GM12878 (cell line): ENCODE results near the gene POU2F3. TPM values are rescaled to one million over a fixed set of nuclear protein-coding genes. Genes with fewer than 3 reads are reported as not detected.

Experiments
- ATAC-seq: fragments of 200-7000 bp; cut with Tn5 transposase; 3 replicates; pipeline ENCODE4 v1.9.1; 2020; ENCODE audit warnings: mild to moderate bottlenecking, moderate library complexity
- BruUV-seq: library from RNA; stranded (reverse); fragments of 400-500 nt; replicated peaks from 2 replicates; lab custom pipeline; 2021; lab: Mats Ljungman, UMichigan
- CTCF ChIA-PET: fragments of 300-600 bp; sonication (Branson Sonifier 250); formaldehyde crosslinking; extraction: SDS; loops from one replicate; lab custom pipeline; 2021; ENCODE audit warnings: inconsistent platforms; lab: Yijun Ruan, JAX
- POLR2A ChIA-PET: fragments of 350-600 bp; formaldehyde crosslinking; extraction: SDS; loops from one replicate; lab custom pipeline; 2021; ENCODE audit warnings: inconsistent platforms; lab: Charles Lee
- RAD21 ChIA-PET: fragments of 300-600 bp; sonication (Branson Sonifier 250); formaldehyde crosslinking; loops from one replicate; lab custom pipeline; 2023; ENCODE audit warnings: antibody characterized with exemption; ENCODE audit not compliant: unreplicated experiment; lab: Charles Lee
- SMC1A ChIA-PET: fragments of 300-600 bp; sonication (Branson Sonifier 250); formaldehyde crosslinking; loops from one replicate; lab custom pipeline; 2023; ENCODE audit not compliant: unreplicated experiment, uncharacterized antibody; lab: Charles Lee
- DNase-seq: peaks from one replicate; pipeline ENCODE4 v3.0.0-alpha.2; 2011; ENCODE audit warnings: low read depth, low spot score
- FAIRE-seq: peaks from 3 replicates; lab custom pipeline; 2011; peaks lifted over from hg19 to GRCh38; lab: Jason Lieb, UNC
- H2AFZ ChIP-seq: 2 replicates; pipeline ENCODE4 v1.6.0; 2011; ENCODE audit warnings: low read depth, low read length, control low read depth; ENCODE audit not compliant: control insufficient read depth
- H3K27ac ChIP-seq: 2 replicates; pipeline ENCODE4 v1.5.1; 2011; ENCODE audit warnings: control low read depth; ENCODE audit not compliant: control insufficient read depth, insufficient read depth
- H3K27me3 ChIP-seq, 2 experiments: replicated peaks in 1 of 2; 2 replicates each; pipeline versions ENCODE4 v1.6.0 to v1.6.1; 2011; ENCODE audit warnings: low read length in 1 of 2; ENCODE audit not compliant: control insufficient read depth in 2 of 2, insufficient read depth in 2 of 2
- H3K36me3 ChIP-seq, 2 experiments: 2 replicates each; pipeline ENCODE4 v1.5.1; 2011; ENCODE audit warnings: low read length in 1 of 2; ENCODE audit not compliant: control insufficient read depth in 2 of 2, insufficient read depth in 2 of 2
- H3K4me1 ChIP-seq: 2 replicates; pipeline ENCODE4 v1.6.1; 2011; ENCODE audit warnings: mild to moderate bottlenecking, low read length, moderate library complexity, mixed read lengths; ENCODE audit not compliant: control insufficient read depth, insufficient read depth
- H3K4me2 ChIP-seq: 2 replicates; pipeline ENCODE4 v1.6.0; 2011; ENCODE audit warnings: control low read depth; ENCODE audit not compliant: control insufficient read depth, insufficient read depth
- H3K4me3 ChIP-seq: fragments of 200-600 bp; sonication (generic); 2 replicates; pipeline ENCODE4 v1.5.1; 2016
- H3K79me2 ChIP-seq: 2 replicates; pipeline ENCODE4 v1.6.0; 2011; ENCODE audit warnings: low read length; ENCODE audit not compliant: control insufficient read depth, insufficient read depth
- H3K9ac ChIP-seq: 2 replicates; pipeline ENCODE4 v1.8.0; 2011; ENCODE audit warnings: low read length, control low read depth, mixed read lengths; ENCODE audit not compliant: control insufficient read depth, insufficient read depth
- H3K9me3 ChIP-seq: replicated peaks from 3 replicates; pipeline ENCODE4 v1.5.1; 2011; ENCODE audit warnings: mild to moderate bottlenecking, low read length; ENCODE audit not compliant: control insufficient read depth, insufficient read depth
- H4K20me1 ChIP-seq: 2 replicates; pipeline ENCODE4 v1.6.0; 2011; ENCODE audit not compliant: control insufficient read depth, insufficient read depth
- HCFC1 ChIP-seq: fragments of 150-350 bp; IDR thresholded peaks from 2 replicates; pipeline ENCODE4 v1.6.1; 2014; ENCODE audit warnings: low read length
- MYC ChIP-seq: IDR thresholded peaks from 2 replicates; pipeline ENCODE4 v1.6.1; 2011; ENCODE audit warnings: mild to moderate bottlenecking, low read length, moderate library complexity, inconsistent platforms; ENCODE audit not compliant: insufficient read depth, insufficient replicate concordance, insufficient read length, severe bottlenecking
- POLR2AphosphoS2 ChIP-seq: IDR thresholded peaks from 2 replicates; pipeline ENCODE4 v1.6.1; 2011; ENCODE audit warnings: low read depth, mild to moderate bottlenecking, low read length, improper control_type of control experiment, moderate library complexity
- SMAD5 ChIP-seq: IDR thresholded peaks from 2 replicates; pipeline ENCODE4 v1.6.1; 2016; ENCODE audit warnings: antibody characterized with exemption, low read depth
- SPI1 ChIP-seq: IDR thresholded peaks from 2 replicates; pipeline ENCODE4 v1.6.1; 2011; ENCODE audit warnings: low read depth, mild to moderate bottlenecking, low read length, moderate library complexity, borderline replicate concordance; ENCODE audit not compliant: insufficient read depth
- TCF12 ChIP-seq: IDR thresholded peaks from 2 replicates; pipeline ENCODE4 v1.6.1; 2011; ENCODE audit warnings: low read depth, mild to moderate bottlenecking, low read length
- ZNF622 ChIP-seq: fragments of 450-650 bp; IDR thresholded peaks from 2 replicates; pipeline ENCODE4 v1.6.1; 2017; ENCODE audit warnings: mild to moderate bottlenecking, inconsistent platforms
- WGBS: methylation state at CpG from one replicate; pipeline ENCODE4 v1.1.6; 2016; ENCODE audit warnings: low lambda C conversion rate; ENCODE audit not compliant: insufficient replicate concordance, insufficient coverage; ENCODE audit errors: missing lambda C conversion rate; 5-methylcytosine and 5-hydroxymethylcytosine counted together
- in situ Hi-C: fragments of 300-500 bp; cut with MboI; formaldehyde crosslinking; loops from 9 replicates; pipeline ENCODE4 v1.14.3; 2018; ENCODE audit warnings: mixed read lengths
- intact Hi-C: fragments of 100-400 bp; cut with micrococcal nuclease; formaldehyde crosslinking; loops from one replicate; pipeline ENCODE4 v1.14.2; 2022; ENCODE audit not compliant: unreplicated experiment
- polyA plus RNA-seq, 11 experiments: library from polyadenylated mRNA; depleted of rRNA in 4 of 11; unstranded in 6 of 11; stranded (reverse) in 5 of 11; fragments of >200 nt; fragmentation: Nextera tagmentation in 4 of 11; fragmentation: Illumina TruSeq in 1 of 11; extraction: Ambion mirVana in 4 of 11; extraction: Trizol in 1 of 11; gene quantifications; 1 replicate in 1 of 11; 2 replicates in 10 of 11; pipeline versions ENCODE4 v1.2.1 to v1.2.3, GENCODE V29; 2011 to 2016; ENCODE audit warnings: inconsistent platforms in 2 of 11, missing spikeins in 2 of 11, low read depth in 1 of 11
- total RNA-seq, 4 experiments: library from RNA; depleted of rRNA in 3 of 4; stranded (reverse); fragments of >200 nt in 3 of 4; fragmentation: Illumina TruSeq in 1 of 4; extraction: Trizol in 1 of 4; gene quantifications; 2 replicates each; pipeline versions ENCODE4 v1.2.1 to v1.2.3, GENCODE V29; 2013 to 2021
- TF ChIP-seq, protein P1 (sequence below): fragments of 450-650 bp; IDR thresholded peaks from 2 replicates; pipeline ENCODE4 v1.6.1; 2017; ENCODE audit warnings: mild to moderate bottlenecking

The POU2F3 gene
- total and polyA plus RNA-seq, 10 of the 15 experiments (the other 5 are each of a cell fraction or from before 2014, with no cell fraction given): 0.09 to 4.4 (median 0.33) TPM

DNA sequence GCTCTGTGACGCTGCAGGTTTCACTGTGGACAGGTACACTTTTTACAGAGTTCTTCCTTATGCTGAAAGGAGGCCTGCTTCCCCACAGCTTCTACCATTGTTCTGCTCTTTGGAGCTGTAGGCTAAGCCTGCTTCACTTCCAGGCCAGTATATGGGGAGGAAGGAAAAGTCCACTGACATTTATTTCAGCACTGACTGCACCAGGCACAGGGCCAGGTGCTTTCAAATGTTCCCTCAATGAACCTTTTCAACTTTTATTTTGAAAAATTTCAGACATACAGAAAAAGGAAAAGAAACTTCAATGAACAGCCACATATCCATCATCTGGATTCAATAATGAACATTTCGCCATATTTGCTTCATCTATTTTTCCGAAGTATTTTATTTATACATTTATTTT, 22.0 kb downstream of the POU2F3 start (continued):
- no peak for TF ChIP-seq HCFC1
- no peak for TF ChIP-seq SMAD5
- no peak for TF ChIP-seq MYC
- TF ChIP-seq POLR2AphosphoS2: no peak

DNA sequence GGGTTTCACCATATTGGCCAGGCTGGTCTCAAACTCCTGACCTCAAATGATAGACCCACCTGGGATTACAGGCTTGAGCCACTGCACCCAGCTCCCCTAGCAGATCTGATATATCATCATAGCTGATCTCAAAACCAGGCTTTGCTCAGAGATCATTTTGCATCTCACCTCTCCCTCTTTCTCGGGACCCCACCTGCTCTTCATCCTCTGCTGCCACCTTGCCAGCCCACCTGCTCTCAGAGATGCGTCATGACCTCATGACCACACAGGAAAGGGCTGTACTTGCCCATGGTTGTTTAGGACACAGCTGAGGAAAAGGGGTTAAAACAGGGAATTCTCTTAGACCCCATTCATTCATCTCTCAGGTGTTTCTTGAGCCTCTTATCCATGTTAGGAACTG, 27.4 kb downstream of the POU2F3 start:
- ChIA-PET POLR2A (interaction anchor here (0.6 kb wide), 1 partner anchor 54 kb away, joined by 3 read pairs; no protein-coding TSS in a partner anchor), CTCF (interaction anchor here (0.8 to 2.8 kb wide), 5 partner anchors 10 to 35 kb away, joined by 3 to 18 read pairs (median 5); no protein-coding TSS in a partner anchor), RAD21 (interaction anchor here (0.6 to 1.0 kb wide), 2 partner anchors 36 to 38 kb away, joined by 3 to 4 read pairs; no protein-coding TSS in a partner anchor), SMC1A (interaction anchor here (0.7 to 1.5 kb wide), 3 partner anchors 9 to 36 kb away, joined by 3 to 6 read pairs (median 4); no protein-coding TSS in a partner anchor)
- no TSS peak for BruUV-seq
- ATAC-seq (no peak), DNase-seq (no peak), FAIRE-seq (no peak)
- H3K4me1 ChIP-seq: no peaks in the 10 kb centered on the region
- no peaks in the 10 kb centered on the region; a peak in 3 of 4 replicates for H3K27me3 ChIP-seq
- no peak overlapping the region for H2AFZ ChIP-seq
- no peak overlapping the region for H3K4me3 ChIP-seq
- H3K27ac ChIP-seq: no peak overlapping the region
- H4K20me1 ChIP-seq: no peaks in the 10 kb centered on the region; the same call in 1 of the 2 replicates
- H3K9ac ChIP-seq: no peak overlapping the region
- intact Hi-C loops (no loop called here), in situ Hi-C loops (no loop called here)
- no peaks in the 10 kb centered on the region; the same call in 2 of the 3 replicates for H3K9me3 ChIP-seq
- H3K79me2 ChIP-seq: no peaks in the 10 kb centered on the region
- no peak overlapping the region for H3K4me2 ChIP-seq
- no peaks in the 10 kb centered on the region for H3K36me3 ChIP-seq
- TF ChIP-seq ZNF622 (no peak), SPI1 (peak; percentile 8; the same call in 1 of the 2 replicates), TCF12 (0 out of 2 replicates have a peak, but pooled peaks have one; percentile 11)
- TF ChIP-seq, protein P1, sequence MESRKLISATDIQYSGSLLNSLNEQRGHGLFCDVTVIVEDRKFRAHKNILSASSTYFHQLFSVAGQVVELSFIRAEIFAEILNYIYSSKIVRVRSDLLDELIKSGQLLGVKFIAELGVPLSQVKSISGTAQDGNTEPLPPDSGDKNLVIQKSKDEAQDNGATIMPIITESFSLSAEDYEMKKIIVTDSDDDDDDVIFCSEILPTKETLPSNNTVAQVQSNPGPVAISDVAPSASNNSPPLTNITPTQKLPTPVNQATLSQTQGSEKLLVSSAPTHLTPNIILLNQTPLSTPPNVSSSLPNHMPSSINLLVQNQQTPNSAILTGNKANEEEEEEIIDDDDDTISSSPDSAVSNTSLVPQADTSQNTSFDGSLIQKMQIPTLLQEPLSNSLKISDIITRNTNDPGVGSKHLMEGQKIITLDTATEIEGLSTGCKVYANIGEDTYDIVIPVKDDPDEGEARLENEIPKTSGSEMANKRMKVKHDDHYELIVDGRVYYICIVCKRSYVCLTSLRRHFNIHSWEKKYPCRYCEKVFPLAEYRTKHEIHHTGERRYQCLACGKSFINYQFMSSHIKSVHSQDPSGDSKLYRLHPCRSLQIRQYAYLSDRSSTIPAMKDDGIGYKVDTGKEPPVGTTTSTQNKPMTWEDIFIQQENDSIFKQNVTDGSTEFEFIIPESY: no peak
- WGBS: 0% methylated on average over 2 of the region's 2 CpGs
